ENCODE results near the gene KDM1B.

DNA sequence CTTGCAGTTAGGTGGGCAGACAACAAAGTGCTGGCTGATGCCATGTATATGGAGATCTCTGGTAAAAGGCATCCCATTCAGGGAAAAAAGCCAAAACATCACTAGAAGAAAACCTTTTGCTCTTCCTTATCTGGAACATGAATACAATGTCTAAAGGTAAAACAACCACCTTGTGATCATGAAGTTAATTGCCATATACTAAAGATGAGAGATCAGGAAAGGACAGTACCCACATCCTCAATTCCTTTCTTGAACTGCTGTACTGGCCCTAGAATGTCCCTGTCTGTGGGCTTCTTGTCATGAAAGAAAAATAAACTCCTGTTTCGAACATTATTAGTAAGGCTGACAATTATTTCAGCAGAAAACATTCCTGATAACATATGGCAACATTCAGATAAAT, 89.9 kb downstream of the KDM1B start:
- TF ChIP-seq POLR2A (IDR thresholded peaks at IDR 0.05): no peak
- TF ChIP-seq CTCF (IDR thresholded peaks at IDR 0.05): no peak
